ENCODE measurements around the gene OR2S2. TPM values are rescaled to one million over a fixed set of nuclear protein-coding genes. Genes with fewer than 3 reads are reported as not detected.
"Not testable (repeated sequence)": the region's sequence is repeated elsewhere in the genome, so short reads cannot be mapped to it uniquely, and the experiment has no call there.

Gene OR2S2, protein sequence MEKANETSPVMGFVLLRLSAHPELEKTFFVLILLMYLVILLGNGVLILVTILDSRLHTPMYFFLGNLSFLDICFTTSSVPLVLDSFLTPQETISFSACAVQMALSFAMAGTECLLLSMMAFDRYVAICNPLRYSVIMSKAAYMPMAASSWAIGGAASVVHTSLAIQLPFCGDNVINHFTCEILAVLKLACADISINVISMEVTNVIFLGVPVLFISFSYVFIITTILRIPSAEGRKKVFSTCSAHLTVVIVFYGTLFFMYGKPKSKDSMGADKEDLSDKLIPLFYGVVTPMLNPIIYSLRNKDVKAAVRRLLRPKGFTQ
- total RNA-seq: not detected

DNA sequence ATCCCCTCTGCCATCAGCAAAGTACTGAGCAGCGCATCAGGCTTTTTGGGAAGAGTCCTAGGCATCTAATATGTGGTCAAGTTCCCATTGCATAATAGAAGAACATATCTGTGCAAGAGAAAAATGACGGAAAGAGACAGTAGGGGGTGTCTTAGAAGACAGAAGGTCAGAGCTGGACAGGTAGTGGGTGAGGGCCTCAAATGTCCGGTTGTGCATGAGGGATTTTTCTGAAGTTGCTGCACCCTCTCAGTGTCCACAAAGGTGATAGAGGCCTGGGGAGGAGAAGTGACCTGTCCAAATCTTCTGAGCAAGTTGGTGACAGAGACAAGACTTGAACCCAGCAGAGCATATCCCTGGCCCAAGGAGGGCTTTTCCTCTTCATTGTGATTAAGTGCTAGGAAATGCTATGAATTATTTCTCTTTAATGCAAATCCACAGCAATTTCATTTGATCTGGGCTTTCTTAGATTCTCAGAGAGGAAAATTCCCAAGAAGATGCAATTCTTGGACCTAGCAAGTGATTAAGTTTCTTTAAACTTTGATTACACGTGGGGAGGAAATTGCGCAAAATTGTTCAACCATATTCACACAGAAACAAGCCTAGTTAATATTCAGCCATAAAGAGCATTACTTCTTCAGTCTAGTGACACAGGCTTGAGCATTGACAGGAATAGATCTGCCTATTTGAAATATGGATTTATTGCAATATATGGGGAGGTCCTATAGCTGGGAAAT is at the start of gene OR2S2:
Gene OR2S2, minus strand, starts transcription at position 51 of the 734 bp plus-strand sequence. CDS start 56 bp downstream, outside the sequence.
- no peak for DNase-seq (ENCODE audit: low spot score)
- TF ChIP-seq, protein P1, sequence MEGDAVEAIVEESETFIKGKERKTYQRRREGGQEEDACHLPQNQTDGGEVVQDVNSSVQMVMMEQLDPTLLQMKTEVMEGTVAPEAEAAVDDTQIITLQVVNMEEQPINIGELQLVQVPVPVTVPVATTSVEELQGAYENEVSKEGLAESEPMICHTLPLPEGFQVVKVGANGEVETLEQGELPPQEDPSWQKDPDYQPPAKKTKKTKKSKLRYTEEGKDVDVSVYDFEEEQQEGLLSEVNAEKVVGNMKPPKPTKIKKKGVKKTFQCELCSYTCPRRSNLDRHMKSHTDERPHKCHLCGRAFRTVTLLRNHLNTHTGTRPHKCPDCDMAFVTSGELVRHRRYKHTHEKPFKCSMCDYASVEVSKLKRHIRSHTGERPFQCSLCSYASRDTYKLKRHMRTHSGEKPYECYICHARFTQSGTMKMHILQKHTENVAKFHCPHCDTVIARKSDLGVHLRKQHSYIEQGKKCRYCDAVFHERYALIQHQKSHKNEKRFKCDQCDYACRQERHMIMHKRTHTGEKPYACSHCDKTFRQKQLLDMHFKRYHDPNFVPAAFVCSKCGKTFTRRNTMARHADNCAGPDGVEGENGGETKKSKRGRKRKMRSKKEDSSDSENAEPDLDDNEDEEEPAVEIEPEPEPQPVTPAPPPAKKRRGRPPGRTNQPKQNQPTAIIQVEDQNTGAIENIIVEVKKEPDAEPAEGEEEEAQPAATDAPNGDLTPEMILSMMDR (IDR thresholded peaks at IDR 0.05): no peak
- no peak for ATAC-seq (ENCODE audit: low FRiP score)

DNA sequence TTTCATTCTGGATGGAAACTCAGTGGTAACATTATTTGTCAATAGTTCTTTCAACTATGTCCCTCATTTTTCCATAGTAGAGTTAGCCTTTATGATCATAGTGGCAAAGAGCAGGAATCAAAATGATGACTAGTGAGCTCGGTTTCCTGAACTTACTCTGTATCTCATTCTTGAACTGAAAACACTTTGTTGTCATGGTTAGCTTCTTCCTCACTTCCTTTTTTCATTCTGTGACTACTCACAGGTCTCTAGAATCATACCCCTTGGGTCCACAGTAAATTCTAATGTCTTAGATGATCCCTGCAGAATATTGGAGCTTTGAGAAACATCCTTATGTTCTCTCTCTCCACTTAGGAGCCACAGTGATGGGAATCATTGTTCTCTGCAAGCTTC is 49.4 kb upstream of the OR2S2 start:
- TF ChIP-seq, protein P1 (IDR thresholded peaks at IDR 0.05): no peak
- DNase-seq (ENCODE audit: low spot score) (no peak), ATAC-seq (ENCODE audit: low FRiP score) (no peak)

DNA sequence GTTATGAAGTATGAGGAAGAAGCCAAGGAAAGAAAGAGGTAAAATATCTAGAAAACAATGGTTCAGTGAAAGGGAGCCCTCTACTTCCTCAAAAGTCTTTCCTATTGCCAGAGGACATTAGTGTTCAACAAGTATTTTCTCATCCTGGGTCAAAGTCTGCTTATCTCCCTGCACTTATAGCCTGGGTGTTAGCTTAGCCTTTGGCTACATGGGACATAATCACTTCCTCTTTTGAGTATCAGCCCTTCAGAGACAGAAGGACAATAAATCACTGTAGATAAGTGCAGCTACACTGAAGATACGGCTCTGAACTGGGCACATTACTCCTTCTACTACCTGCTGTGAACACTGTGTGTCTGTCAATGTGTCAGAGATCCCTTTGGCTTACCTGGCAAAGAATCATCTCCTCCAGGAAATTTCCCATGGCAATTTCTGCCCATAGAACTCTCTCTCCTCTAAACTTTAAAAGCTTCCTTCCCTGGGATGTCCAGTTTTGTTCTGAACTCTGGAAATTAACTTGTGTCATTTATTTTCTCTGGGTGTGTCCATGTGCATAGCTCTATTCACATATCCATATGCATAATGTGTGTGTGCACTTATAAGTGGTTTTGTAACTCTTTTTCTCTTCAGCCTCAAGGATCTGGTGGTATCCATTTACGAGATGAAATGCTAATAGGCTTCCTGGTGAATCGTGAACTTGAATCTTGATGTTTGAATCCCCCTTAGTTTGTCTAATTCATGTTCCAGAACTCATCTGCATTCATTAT is 48.8 kb upstream of the OR2S2 start:
- DNase-seq (ENCODE audit: low spot score): no peak
- no peak for ATAC-seq (ENCODE audit: low FRiP score)
- TF ChIP-seq, protein P1 (IDR thresholded peaks at IDR 0.05): no peak

DNA sequence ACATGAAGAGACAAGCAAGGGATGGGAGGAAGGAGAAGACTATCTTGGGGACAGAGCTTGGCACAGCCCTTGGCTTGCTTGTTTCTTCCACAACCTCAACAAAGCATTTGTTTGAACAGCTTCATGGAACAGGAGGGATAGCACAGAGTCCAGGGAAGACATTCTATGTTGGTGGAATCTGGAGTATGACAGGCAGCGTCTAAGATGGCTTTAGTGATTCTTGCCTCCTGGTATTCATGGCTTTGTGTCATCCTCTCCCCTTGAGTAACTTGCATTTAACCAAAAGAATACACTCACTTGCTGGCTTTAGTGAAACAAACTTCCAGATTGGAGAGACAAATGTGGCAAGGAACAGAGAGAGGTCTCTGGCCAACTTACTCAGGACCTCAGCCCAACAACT is 47.9 kb upstream of the OR2S2 start:
- DNase-seq (ENCODE audit: low spot score): no peak
- ATAC-seq (ENCODE audit: low FRiP score): no peak
- TF ChIP-seq, protein P1 (IDR thresholded peaks at IDR 0.05): no peak

DNA sequence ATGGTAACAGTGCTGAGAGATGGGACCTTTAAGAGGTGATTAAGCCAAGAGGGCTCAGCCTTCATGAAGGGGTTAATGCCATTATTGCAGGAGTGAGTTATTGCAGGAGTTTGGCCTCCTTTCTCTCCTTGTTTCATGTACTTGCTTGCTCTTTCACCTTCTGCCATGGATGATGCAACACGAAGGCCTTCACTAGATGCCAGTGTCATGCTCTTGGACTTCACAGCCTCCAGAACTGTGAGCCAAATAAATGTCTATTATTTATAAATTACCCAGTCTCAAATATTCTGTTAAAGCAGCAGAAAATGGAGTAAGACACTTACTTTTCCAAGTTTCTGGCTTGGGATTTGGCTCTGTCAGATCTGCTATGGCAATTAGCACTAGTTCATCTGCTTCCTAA is 40.4 kb upstream of the OR2S2 start:
- ATAC-seq (ENCODE audit: low FRiP score) (no peak), DNase-seq (ENCODE audit: low spot score) (no peak)
- TF ChIP-seq, protein P1 (IDR thresholded peaks at IDR 0.05): no peak

DNA sequence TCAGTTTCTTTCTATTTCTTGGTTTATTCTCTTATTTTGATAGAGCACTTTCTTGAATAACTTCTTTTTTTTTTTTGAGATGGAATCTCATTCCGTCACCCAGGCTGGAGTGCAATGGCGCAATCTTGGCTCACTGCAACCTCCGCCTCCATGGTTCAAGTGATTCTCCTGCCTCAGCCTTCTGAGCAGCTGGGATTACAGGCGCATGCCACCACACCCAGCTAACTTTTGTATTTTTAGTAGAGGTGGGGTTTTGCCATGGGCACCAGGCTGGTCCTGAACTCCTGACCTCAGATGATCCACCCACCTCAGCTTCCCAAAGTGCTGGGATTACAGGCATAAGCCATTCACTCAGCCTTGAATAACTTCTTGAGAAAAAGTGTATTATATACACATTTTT is 39.1 kb upstream of the OR2S2 start:
- not testable (repeated sequence) for ATAC-seq (ENCODE audit: low FRiP score); DNase-seq (ENCODE audit: low spot score)

DNA sequence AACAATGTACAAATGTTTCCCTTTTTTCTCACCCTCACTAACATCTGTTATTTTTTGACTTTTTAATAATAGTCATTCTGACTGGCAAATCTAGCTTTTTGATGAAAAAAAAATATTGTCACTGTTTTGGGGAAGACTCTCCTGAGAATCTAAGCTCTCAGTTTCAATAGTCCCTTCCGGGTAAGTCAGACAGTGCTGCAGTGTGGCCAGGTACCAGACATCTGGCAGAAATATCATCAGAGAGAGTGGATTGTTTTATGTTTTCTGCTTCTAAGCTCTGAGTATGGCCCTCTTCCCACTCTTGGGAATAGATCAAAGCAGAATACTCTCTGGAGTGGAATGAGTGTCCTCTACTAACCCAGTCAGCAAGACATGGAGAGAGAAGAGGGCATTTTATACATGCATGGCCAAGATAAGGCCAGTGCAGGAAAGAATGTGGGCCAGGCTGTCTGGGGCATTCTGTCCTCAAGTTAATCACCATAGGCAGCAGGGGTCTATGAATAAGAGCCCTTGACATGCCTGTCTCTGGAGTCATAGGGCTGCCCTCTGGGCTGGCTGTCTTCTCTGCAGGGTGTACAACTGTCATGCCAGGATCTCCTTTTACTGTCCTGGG is 38.5 kb upstream of the OR2S2 start:
- TF ChIP-seq, protein P1 (IDR thresholded peaks at IDR 0.05): no peak
- DNase-seq (ENCODE audit: low spot score) (no peak), ATAC-seq (ENCODE audit: low FRiP score) (no peak)
